Panc1 (cell line): ENCODE results near the gene CHTF18. TPM values are rescaled to one million over a fixed set of nuclear protein-coding genes. Genes with fewer than 3 reads are reported as not detected.

Experiments used
- ATAC-seq: fragments of 200-7000 bp; cut with Tn5 transposase; 2 replicates; pipeline ENCODE4 v1.9.1; 2020; ENCODE audit warnings: mild to moderate bottlenecking, moderate library complexity
- BruUV-seq: library from RNA; stranded (reverse); fragments of 400-500 nt; replicated peaks from 2 replicates; lab custom pipeline; 2021; lab: Mats Ljungman, UMichigan
- CTCF ChIA-PET: fragments of 300-600 bp; sonication (Branson Sonifier 250); formaldehyde crosslinking; loops from one replicate; lab custom pipeline; 2022; ENCODE audit warnings: antibody characterized with exemption; lab: Charles Lee
- POLR2A ChIA-PET: fragments of 300-600 bp; sonication (Branson Sonifier 250); formaldehyde crosslinking; loops from one replicate; lab custom pipeline; 2022; ENCODE audit warnings: antibody characterized with exemption; lab: Charles Lee
- DNase-seq: peaks from one replicate; pipeline ENCODE4 v3.0.0-alpha.2; 2010; ENCODE audit warnings: low read depth, low spot score
- H3K27ac ChIP-seq: 2 replicates; pipeline ENCODE4 v1.5.1; 2011; ENCODE audit warnings: mild to moderate bottlenecking, low read length, inconsistent platforms
- H3K27me3 ChIP-seq: fragments of 200-500 bp; sonication (Bioruptor generic); 2 replicates; pipeline ENCODE4 v1.6.0; 2014; ENCODE audit warnings: low read length, inconsistent platforms; ENCODE audit not compliant: control insufficient read depth, insufficient read depth
- H3K36me3 ChIP-seq: fragments of 200-500 bp; sonication (Bioruptor generic); 2 replicates; pipeline ENCODE4 v1.5.1; 2014; ENCODE audit warnings: inconsistent platforms, mild to moderate bottlenecking, low read length, moderate library complexity; ENCODE audit not compliant: control insufficient read depth, insufficient read depth
- H3K4me1 ChIP-seq: 2 replicates; pipeline ENCODE4 v1.5.1; 2011; ENCODE audit warnings: inconsistent platforms, mild to moderate bottlenecking, low read length, moderate library complexity; ENCODE audit not compliant: control insufficient read depth, insufficient read depth
- H3K4me3 ChIP-seq, 2 experiments: 2 replicates each; pipeline ENCODE4 v1.5.1; 2011 to 2012; ENCODE audit warnings: low read depth in 2 of 2, low read length in 2 of 2, mild to moderate bottlenecking in 2 of 2, inconsistent platforms in 1 of 2, moderate library complexity in 1 of 2
- H3K9me3 ChIP-seq: fragments of 200-500 bp; sonication (Bioruptor generic); 2 replicates; pipeline ENCODE4 v1.5.1; 2014; ENCODE audit warnings: low read depth, mild to moderate bottlenecking, inconsistent platforms, low read length, moderate library complexity; ENCODE audit not compliant: control insufficient read depth, insufficient read depth
- POLR2AphosphoS5 ChIP-seq: IDR thresholded peaks from 2 replicates; pipeline ENCODE4 v1.6.1; 2012; ENCODE audit warnings: mild to moderate bottlenecking, low read depth, low read length, moderate library complexity
- REST ChIP-seq, 2 experiments: IDR thresholded peaks; 2 replicates each; pipeline ENCODE4 v1.6.1; 2011 to 2012; ENCODE audit warnings: low read depth in 2 of 2, control low read depth in 1 of 2, low read length in 1 of 2, mild to moderate bottlenecking in 1 of 2, moderate library complexity in 1 of 2; ENCODE audit not compliant: insufficient read depth in 1 of 2
- SIN3A ChIP-seq: IDR thresholded peaks from 2 replicates; pipeline ENCODE4 v1.6.1; 2012; ENCODE audit warnings: low read depth, mild to moderate bottlenecking, low read length, moderate library complexity, borderline replicate concordance; ENCODE audit not compliant: insufficient read depth
- TCF7L2 ChIP-seq: IDR thresholded peaks from 2 replicates; pipeline ENCODE4 v1.6.1; 2011; ENCODE audit warnings: mild to moderate bottlenecking, low read depth, low read length, inconsistent platforms
- in situ Hi-C: cut with HindIII; loops from 2 replicates; pipeline ENCODE4 v1.10.0; 2016; ENCODE audit warnings: low sequenced_read_pairs, low pct_unique_long_range_greater_than_20kb
- intact Hi-C: fragments of 100-400 bp; cut with micrococcal nuclease; formaldehyde crosslinking; loops from one replicate; pipeline ENCODE4 v1.10.0; 2022; ENCODE audit not compliant: unreplicated experiment
- total RNA-seq: library from RNA; stranded (reverse); gene quantifications from one replicate; pipeline ENCODE4 v1.2.1, GENCODE V29; 2021; ENCODE audit not compliant: unreplicated experiment
- TF ChIP-seq, protein P1 (sequence below): fragments of 450-650 bp; IDR thresholded peaks from 2 replicates; pipeline ENCODE4 v1.5.1; 2017; ENCODE audit warnings: mild to moderate bottlenecking

Gene CHTF18
- total RNA-seq, 1 experiment from 2014 or later, result 118 TPM

- no peak overlapping the region for H3K27ac ChIP-seq
- H3K27me3 ChIP-seq, result no peaks in the 10 kb centered on the region
- in situ Hi-C loops, result no loop called here
- DNase-seq, result no peak
- no peaks in the 10 kb centered on the region for H3K36me3 ChIP-seq
- intact Hi-C loops, result no loop called here
- no peak for ATAC-seq
- ChIA-PET POLR2A (no interaction called here), CTCF (no interaction called here)
- no peaks in the 10 kb centered on the region for H3K4me1 ChIP-seq
- BruUV-seq, result no TSS peak
- TF ChIP-seq TCF7L2 (no peak), REST (IDR thresholded peaks at IDR 0.05; ENCODE audit: insufficient read depth in 1 of 2, low read depth in 2 of 2, low read length in 1 of 2) (no peak), SIN3A (no peak), POLR2AphosphoS5 (no peak)
- TF ChIP-seq, protein P1, sequence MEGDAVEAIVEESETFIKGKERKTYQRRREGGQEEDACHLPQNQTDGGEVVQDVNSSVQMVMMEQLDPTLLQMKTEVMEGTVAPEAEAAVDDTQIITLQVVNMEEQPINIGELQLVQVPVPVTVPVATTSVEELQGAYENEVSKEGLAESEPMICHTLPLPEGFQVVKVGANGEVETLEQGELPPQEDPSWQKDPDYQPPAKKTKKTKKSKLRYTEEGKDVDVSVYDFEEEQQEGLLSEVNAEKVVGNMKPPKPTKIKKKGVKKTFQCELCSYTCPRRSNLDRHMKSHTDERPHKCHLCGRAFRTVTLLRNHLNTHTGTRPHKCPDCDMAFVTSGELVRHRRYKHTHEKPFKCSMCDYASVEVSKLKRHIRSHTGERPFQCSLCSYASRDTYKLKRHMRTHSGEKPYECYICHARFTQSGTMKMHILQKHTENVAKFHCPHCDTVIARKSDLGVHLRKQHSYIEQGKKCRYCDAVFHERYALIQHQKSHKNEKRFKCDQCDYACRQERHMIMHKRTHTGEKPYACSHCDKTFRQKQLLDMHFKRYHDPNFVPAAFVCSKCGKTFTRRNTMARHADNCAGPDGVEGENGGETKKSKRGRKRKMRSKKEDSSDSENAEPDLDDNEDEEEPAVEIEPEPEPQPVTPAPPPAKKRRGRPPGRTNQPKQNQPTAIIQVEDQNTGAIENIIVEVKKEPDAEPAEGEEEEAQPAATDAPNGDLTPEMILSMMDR, result no peak
- no peak overlapping the region for H3K4me3 ChIP-seq
- no peaks in the 10 kb centered on the region for H3K9me3 ChIP-seq
These were observed 53.6 kb downstream of the CHTF18 start for GRCh38 chr16:842061-842476.

GRCh38 chr16:842711-843560 is 54.5 kb downstream of the CHTF18 start:
- DNase-seq (no peak), ATAC-seq (no peak)
- Histone ChIP-seq H3K36me3 (no peaks in the 10 kb centered on the region), H3K4me1 (no peaks in the 10 kb centered on the region), H3K9me3 (no peaks in the 10 kb centered on the region), H3K27me3 (no peaks in the 10 kb centered on the region), H3K27ac (no peak overlapping the region), H3K4me3 (no peak overlapping the region)
- intact Hi-C loops, result no loop called here
- ChIA-PET POLR2A (no interaction called here), CTCF (no interaction called here)
- TF ChIP-seq POLR2AphosphoS5 (no peak), SIN3A (no peak), REST (IDR thresholded peaks at IDR 0.05; ENCODE audit: insufficient read depth in 1 of 2, low read depth in 2 of 2, low read length in 1 of 2) (no peak), TCF7L2 (no peak)
- TF ChIP-seq, protein P1, result no peak
- in situ Hi-C loops, result no loop called here
- no TSS peak for BruUV-seq
